Measurements from ENCODE around the gene FRMD8. TPM values are rescaled to one million over a fixed set of nuclear protein-coding genes. Genes with fewer than 3 reads are reported as not detected.
"Not testable (repeated sequence)": the region's sequence is repeated elsewhere in the genome, so short reads cannot be mapped to it uniquely, and the experiment has no call there.

The FRMD8 gene
- total RNA-seq, 1 donor from 2014 or later: 53.3 TPM

GRCh38 chr11:65411681-65412070 is 25.2 kb downstream of the FRMD8 start:
- no peak overlapping the region for H3K4me3 ChIP-seq
- intact Hi-C loops (cut with DNase I): no loop called here
- peaks cover 26% of the 10 kb centered on the region for H3K4me1 ChIP-seq
- H3K27ac ChIP-seq: no peak overlapping the region
- H3K27me3 ChIP-seq: no peaks in the 10 kb centered on the region
- peaks cover 0 to 50% of the 10 kb centered on the region in 2 donors for H3K36me3 ChIP-seq
- TF ChIP-seq, protein P1, sequence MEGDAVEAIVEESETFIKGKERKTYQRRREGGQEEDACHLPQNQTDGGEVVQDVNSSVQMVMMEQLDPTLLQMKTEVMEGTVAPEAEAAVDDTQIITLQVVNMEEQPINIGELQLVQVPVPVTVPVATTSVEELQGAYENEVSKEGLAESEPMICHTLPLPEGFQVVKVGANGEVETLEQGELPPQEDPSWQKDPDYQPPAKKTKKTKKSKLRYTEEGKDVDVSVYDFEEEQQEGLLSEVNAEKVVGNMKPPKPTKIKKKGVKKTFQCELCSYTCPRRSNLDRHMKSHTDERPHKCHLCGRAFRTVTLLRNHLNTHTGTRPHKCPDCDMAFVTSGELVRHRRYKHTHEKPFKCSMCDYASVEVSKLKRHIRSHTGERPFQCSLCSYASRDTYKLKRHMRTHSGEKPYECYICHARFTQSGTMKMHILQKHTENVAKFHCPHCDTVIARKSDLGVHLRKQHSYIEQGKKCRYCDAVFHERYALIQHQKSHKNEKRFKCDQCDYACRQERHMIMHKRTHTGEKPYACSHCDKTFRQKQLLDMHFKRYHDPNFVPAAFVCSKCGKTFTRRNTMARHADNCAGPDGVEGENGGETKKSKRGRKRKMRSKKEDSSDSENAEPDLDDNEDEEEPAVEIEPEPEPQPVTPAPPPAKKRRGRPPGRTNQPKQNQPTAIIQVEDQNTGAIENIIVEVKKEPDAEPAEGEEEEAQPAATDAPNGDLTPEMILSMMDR (IDR thresholded peaks at IDR 0.05): no peak
- no peak for TF ChIP-seq POLR2A (IDR thresholded peaks at IDR 0.05)
- TF ChIP-seq POLR2AphosphoS5 (IDR thresholded peaks at IDR 0.05; ENCODE audit: insufficient read depth in 1 of 2, low read depth in 1 of 2): no peak
- no peak for DNase-seq (ENCODE audit: extremely low spot score in 2 of 2)
- H3K9me3 ChIP-seq: no peaks in the 10 kb centered on the region

DNA sequence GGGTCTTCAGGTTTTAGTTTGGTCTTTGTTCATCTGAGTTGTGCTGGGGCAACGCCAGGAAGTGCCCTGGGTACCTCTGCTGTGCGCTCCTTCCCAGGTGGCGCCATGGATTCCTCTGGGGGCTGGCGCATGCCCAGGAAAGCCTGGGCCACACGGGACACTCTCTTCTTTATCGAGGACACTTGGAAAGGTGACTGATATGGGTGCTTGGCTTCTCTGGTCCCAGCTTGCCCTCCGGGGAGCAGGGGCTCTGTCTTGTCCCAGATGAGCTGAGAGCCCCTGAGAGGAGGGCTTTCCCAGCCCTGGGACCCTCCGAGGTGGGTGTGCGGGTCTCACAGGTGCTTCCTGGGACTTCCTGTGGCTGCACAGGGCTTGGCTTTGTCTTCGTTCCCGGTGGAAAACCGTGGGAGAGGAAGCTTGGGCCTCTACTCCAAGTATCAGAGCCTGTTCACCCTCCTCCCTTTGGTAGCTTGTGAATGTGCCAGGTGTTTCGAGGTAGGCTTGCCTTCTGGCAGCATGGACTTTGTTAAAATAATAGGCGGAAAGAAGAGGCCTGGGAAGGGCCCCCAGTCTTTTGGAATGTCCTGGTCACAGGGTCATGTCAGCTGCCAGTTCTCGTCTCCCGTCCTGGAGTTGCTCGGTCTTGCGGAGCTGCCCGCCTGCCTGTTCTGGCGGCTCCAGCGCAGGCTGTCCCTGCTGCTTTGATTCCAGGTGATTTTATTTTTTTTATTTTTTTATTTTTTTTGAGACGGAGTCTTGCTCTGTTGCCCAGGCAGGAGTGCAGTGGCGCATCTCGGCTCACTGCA is 26.0 kb downstream of the FRMD8 start:
- no peak for DNase-seq (ENCODE audit: extremely low spot score in 2 of 2)
- Histone ChIP-seq H3K9me3 (no peaks in the 10 kb centered on the region), H3K27me3 (no peaks in the 10 kb centered on the region), H3K36me3 (peaks cover 0 to 42% of the 10 kb centered on the region in 2 donors), H3K4me3 (no peak overlapping the region), H3K4me1 (peaks cover 34% of the 10 kb centered on the region), H3K27ac (no peak overlapping the region)
- no peak for TF ChIP-seq POLR2A (IDR thresholded peaks at IDR 0.05)
- TF ChIP-seq, protein P1 (IDR thresholded peaks at IDR 0.05): no peak
- TF ChIP-seq POLR2AphosphoS5 (IDR thresholded peaks at IDR 0.05; ENCODE audit: insufficient read depth in 1 of 2, low read depth in 1 of 2): no peak
- intact Hi-C loops (cut with DNase I): no loop called here

DNA sequence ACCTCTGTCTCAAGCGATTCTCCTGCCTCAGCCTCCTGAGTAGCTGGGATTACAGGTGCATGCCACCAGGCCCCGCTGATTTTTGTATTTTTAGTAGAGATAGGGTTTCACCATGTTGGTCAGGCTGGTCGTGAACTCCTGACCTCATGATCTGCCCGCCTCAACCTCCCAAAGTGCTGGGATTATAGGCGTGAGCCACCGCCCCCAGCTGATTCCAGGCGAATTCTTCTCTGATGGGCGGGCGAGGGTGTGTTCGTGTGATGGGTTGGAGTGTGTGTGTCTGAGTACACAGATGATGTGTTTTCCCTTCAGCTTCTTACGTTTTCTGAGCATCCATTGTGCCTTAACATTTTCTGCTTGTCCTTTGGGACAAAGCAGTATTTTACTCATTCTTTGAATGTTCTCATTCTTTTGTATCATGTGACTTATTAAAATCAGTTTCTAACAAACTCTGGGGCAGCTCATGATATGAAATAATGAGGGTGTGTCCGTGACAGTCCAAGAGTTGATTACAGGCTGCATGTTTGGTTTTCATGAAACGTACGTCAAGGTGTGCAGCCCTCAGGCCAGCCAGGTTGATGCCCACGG is 26.7 kb downstream of the FRMD8 start:
- Histone ChIP-seq H3K36me3 (peaks cover 0 to 38% of the 10 kb centered on the region in 2 donors), H3K4me1 (peaks cover 41% of the 10 kb centered on the region)
- H3K4me3 ChIP-seq; intact Hi-C loops (cut with DNase I); H3K27me3 ChIP-seq; H3K27ac ChIP-seq; H3K9me3 ChIP-seq; DNase-seq (ENCODE audit: extremely low spot score in 2 of 2): not testable (repeated sequence)

GRCh38 chr11:65414776-65415498 is 28.5 kb downstream of the FRMD8 start:
- Histone ChIP-seq H3K4me3 (no peak overlapping the region), H3K9me3 (no peaks in the 10 kb centered on the region), H3K4me1 (peaks cover 48% of the 10 kb centered on the region), H3K27ac (peak overlapping the region; percentile 99), H3K27me3 (no peaks in the 10 kb centered on the region), H3K36me3 (peaks cover 0 to 22% of the 10 kb centered on the region in 2 donors)
- intact Hi-C loops (cut with DNase I): loop anchor here (5.0 kb wide), 1 partner anchor 33 kb away; the partner anchor contains the start of gene SLC25A45
- TF ChIP-seq POLR2A (IDR thresholded peaks at IDR 0.05) (no peak), POLR2AphosphoS5 (IDR thresholded peaks at IDR 0.05; ENCODE audit: insufficient read depth in 1 of 2, low read depth in 1 of 2) (no peak)
- TF ChIP-seq, protein P1 (IDR thresholded peaks at IDR 0.05): no peak
- no peak for DNase-seq (ENCODE audit: extremely low spot score in 2 of 2)

DNA sequence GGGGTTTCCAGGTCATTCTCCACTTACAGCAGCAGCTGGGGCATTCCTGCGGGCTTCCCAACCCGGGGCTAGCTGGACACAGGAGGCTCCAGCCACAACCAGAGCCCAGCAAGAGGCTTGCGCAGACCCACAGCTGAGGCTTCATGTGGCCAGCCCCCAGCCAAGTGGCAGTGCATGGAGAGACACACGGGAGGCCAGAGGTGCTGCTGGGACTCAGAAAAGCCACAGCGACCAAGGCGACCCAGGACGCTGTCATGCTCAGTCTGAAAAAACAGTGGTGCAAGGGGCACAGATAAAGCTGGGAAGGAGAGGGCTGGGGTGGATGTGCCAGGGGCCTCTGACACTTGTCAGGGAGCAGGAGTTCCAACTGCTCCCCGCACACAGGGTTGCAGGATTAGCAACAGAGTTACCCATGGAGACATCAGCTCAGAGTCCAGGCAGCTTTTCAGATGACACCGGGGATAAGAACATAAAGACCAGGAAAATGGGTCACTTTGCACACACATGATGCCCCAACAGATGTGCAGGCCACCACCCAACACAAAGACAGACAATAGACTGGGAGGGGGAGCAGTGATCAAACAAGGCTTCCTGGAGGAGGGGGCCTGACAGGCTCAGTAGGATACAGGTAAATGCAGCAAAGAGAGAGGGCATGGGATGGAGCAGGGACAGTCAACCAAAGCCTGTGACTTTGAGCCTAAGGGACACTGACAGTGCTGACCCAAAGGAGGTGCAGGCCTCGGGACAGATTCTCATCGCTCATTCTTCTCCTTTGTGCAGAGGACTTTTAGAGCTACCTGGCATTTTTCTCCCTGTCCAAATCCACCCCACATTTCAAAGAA is 29.3 kb downstream of the FRMD8 start:
- no peaks in the 10 kb centered on the region for H3K27me3 ChIP-seq
- DNase-seq (ENCODE audit: extremely low spot score in 2 of 2): peak in 1 of 2 donors; percentile 85
- intact Hi-C loops (cut with DNase I): loop anchor here (2.0 to 5.0 kb wide), 2 partner anchors 33 to 93 kb away; partner anchors contain the start of gene SLC25A45
- no peaks in the 10 kb centered on the region for H3K9me3 ChIP-seq
- H3K36me3 ChIP-seq: peaks cover 0 to 19% of the 10 kb centered on the region in 2 donors
- peaks cover 55% of the 10 kb centered on the region for H3K4me1 ChIP-seq
- peak overlapping the region; percentile 99 for H3K27ac ChIP-seq
- TF ChIP-seq POLR2AphosphoS5 (IDR thresholded peaks at IDR 0.05; ENCODE audit: insufficient read depth in 1 of 2, low read depth in 1 of 2) (no peak), POLR2A (IDR thresholded peaks at IDR 0.05) (no peak)
- TF ChIP-seq, protein P1 (IDR thresholded peaks at IDR 0.05): no peak
- H3K4me3 ChIP-seq: peak overlapping the region; percentile 58 to 96
